Inflammatory macrophage (primary cell): ENCODE data around the gene ZNF580.

ENCODE experiments used
- DNase-seq, 2 donors: peaks; one replicate each; pipeline ENCODE4 v3.0.0-alpha.2; 2020 to 2022
- total RNA-seq, 18 experiments: gene quantifications; one replicate each; lab custom pipeline; 2026; ENCODE audit warnings: mixed read lengths in 6 of 18, inconsistent platforms in 2 of 18; lab: John Stamatoyannopoulos, UW

Gene ZNF580
- total RNA-seq, result 1.6 to 5.6 (median 3.1) reads per million in 18 experiments

GRCh38 chr19:55640577-55641425, at the start of gene ZNF580:
ZNF580 (plus strand) TSS chr19:55641002; CDS start chr19:55642509, 1,507 bp downstream.
- peak; percentile 39 to 55 for DNase-seq

DNA sequence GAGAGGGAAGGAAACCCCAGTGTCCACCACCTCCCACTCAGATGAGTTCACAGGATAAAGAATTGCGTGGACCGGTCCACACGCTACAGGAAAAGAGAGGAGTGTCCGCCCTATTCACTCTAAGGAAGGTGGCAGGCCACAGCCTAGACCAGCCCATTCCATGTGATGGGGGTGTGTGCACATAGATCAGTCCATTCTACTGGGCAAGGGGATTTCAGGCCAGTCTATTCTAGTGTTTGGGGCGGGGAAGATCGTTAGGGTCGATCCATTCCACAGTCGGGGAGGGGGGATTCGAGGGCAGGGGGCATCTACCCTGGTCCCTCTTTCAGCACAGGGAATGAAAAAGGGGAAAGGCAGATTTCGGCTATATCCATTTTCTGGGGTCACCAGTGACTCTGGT, 49.2 kb upstream of the ZNF580 start:
- DNase-seq, result peak in 1 of 2 donors; percentile 8

DNA sequence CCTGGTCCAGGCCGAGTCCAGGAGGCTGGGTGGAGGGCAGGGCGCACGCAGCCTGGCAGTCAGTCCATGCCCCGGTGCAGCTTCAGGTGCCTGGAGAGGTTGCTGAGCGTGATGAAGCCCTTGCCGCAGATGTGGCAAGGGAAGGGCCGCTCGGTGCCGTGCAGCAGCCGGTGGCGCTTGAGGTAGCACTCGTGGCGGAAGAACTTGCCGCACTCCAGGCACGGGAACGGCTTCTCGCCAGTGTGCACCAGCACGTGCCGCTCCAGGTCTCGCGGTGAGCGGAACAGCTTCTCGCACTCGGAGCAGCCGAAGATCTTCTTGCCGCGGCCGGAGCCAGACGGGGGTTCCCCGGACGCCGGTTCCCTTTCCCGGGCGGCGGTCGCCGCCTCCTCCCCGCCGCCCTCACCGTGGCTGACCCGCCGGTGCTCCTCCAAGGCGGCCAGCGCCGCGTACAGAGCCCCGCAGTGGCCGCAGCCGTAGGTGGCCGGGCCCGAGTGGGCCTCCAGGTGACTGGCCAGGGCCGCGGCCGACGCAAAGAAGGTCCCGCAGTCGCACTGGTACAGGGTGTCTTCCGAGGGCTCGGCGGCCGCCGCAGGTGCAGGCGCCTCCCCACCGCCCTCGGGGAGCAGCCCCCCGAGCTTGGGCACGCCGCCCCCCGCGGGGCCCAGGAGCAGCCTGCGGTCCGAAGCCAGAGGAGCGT, 48.3 kb upstream of the ZNF580 start:
- no peak for DNase-seq

GRCh38 chr19:55593096-55593772, 47.6 kb upstream of the ZNF580 start:
- no peak for DNase-seq

GRCh38 chr19:55594996-55595545, 45.7 kb upstream of the ZNF580 start:
- DNase-seq, result no peak

GRCh38 chr19:55596304-55596703, 44.5 kb upstream of the ZNF580 start:
- DNase-seq, result no peak

GRCh38 chr19:55597501-55597921, 43.3 kb upstream of the ZNF580 start:
- DNase-seq, result no peak

GRCh38 chr19:55598034-55598433, 42.8 kb upstream of the ZNF580 start:
- DNase-seq, result no peak

DNA sequence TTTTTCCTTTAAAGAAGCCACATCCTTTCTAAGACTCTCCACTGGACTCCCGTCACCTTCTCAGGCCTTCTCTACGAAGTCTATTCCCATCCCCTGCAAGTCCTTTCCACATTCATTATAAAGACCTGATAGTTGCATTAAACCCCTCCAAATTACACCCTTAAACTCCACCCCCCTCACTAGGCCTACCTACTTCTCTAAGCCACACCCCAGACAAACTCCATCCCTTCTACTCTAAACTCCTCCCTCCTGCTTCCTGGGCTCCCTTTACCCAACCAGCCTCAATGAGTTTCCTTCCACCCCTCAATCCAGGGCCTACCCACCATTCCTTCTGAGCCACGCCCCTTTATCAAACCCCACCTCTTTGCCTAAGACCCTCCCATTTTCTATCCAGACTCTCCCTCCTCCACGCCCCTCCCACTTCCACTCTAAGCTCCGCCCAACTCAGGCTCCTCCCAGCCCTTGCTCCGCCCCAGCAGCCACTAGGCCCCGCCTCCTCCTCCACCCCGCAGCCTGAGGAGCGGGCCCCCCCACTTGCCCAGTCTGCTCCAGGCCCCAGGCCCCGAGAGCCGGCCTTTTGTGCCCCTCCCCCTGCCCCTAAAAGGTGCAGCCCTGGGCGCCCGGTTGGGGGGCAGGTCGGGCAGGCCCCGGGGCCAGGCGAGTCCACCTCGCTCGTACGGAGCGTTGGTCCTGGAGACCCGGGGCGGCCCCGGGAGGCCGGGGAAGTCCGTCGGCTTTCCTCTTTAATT, 41.9 kb upstream of the ZNF580 start:
- DNase-seq, result peak; percentile 95 to 98

- peak; percentile 97 to 99 for DNase-seq
Observed at GRCh38 chr19:55599468-55599841, 41.3 kb upstream of the ZNF580 start, which contains the start of gene FIZ1. FIZ1 (minus strand) TSS chr19:55599517; CDS start chr19:55597865, 1,652 bp downstream.

DNA sequence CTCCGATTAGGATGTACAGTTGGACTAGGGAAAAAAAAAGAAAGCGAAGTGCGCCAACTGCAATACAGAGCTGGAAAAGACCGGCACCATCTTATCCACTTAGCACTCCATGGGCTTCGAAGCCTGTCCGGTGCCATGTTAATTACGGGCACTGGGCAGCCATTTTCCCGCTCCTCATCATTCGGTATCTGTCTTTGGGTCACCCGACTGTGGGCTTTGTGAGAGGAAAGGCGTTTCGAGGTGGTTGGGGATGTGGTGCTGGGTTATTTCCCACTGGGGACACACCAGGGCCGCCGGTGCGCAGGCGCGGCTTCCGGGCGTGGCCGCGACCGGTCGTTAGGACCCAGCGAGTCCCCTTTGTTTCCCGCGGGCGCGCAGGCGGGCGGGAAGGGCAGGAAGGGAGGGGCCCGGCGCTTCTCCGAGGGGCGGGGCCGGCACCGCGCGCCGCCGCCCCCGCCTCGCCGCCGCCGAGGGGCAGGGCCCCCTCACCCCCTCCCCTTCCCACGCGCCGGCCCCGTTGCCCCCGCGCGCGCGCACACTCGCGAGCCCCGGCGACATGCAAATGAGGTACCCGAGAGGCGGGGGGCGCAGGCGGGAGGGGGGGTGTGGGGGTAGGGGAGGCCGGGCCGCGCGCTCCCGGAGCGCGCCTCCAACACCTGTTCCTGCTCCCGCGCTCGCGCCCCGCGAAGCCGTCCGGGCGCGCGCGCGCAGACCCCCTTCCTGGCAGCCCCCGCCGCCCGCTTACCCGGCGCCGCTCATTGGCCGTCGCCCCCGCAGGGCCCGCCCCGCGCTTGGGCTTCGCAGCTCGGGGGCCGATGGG, 40.8 kb upstream of the ZNF580 start, which contains the start of gene ZNF524:
ZNF524 (plus strand) TSS at position 447 of the 820 bp plus-strand sequence. CDS start 1,825 bp downstream, outside the sequence.
- peak; percentile 80 to 88 for DNase-seq

DNA sequence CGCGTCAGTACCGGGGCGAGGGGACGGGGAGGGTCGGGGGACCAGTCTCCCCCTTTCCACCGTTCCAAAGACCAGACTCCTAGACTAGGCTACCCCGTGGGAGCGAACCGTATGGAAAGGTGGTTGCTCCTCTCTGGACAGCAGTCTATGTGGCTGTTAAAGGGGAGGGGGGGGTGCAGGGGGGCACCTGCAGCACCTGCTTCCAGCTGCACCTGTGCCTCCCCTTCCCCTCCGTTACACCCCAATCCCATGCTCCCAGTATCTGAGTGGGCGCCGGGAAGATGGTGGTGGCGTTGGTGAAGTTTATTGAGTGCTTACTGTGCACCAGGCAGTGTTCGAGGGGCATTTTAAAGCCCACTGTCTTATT, 40.2 kb upstream of the ZNF580 start:
- no peak for DNase-seq

DNA sequence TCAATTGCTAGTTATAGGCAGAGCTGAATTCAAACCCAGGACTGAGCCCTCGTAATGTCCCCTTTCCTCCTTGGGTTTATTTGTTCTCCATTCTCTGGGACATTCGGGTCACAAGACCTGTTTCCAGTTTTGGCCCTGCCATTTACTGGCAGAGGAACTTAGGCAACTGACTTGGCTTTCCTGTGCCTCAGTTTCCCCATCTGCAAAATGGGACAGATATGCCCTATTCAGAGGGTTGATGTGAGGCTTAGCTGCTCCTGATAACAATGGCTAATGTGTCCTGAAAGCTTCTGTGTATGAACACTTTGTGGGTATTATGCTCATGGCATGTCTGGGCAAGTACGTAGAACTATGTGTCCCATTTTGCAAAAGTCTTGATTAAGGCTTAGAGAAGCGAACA, 39.7 kb upstream of the ZNF580 start:
- DNase-seq, result peak; percentile 44 to 62

DNA sequence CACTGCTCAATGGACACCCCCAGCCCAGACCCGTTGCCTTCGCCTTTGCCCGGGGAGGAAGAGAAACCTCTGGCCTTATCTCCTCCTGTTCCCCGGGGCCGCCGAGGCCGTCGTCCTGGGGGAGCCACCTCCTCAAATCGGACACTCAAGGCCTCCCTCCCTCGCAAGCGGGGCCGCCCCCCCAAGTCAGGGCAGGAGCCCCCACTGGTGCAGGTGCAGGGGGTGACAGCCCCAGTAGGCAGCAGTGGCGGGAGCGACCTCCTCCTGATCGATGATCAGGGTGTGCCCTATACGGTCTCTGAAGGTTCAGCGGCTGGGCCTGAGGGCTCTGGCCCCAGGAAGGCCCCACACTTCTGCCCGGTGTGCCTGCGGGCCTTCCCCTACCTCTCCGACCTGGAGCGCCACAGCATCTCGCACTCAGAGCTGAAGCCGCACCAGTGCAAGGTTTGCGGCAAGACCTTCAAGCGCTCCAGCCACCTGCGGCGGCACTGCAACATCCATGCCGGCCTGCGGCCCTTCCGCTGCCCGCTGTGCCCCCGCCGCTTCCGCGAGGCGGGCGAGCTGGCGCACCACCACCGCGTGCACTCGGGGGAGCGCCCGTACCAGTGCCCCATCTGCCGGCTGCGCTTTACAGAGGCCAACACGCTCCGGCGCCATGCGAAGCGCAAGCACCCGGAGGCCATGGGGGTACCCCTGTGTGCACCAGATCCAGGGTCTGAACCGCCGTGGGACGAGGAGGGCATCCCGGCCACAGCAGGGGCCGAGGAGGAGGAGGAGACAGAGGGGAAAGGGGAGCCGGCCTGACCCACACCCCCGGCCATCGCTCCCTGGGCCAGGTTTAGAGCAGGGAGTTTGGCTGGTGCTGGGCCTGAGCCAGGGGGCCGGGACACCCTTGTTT, 38.4 kb upstream of the ZNF580 start:
- no peak for DNase-seq

- DNase-seq, result no peak
Observed at GRCh38 chr19:55603115-55603514, 37.7 kb upstream of the ZNF580 start.

DNA sequence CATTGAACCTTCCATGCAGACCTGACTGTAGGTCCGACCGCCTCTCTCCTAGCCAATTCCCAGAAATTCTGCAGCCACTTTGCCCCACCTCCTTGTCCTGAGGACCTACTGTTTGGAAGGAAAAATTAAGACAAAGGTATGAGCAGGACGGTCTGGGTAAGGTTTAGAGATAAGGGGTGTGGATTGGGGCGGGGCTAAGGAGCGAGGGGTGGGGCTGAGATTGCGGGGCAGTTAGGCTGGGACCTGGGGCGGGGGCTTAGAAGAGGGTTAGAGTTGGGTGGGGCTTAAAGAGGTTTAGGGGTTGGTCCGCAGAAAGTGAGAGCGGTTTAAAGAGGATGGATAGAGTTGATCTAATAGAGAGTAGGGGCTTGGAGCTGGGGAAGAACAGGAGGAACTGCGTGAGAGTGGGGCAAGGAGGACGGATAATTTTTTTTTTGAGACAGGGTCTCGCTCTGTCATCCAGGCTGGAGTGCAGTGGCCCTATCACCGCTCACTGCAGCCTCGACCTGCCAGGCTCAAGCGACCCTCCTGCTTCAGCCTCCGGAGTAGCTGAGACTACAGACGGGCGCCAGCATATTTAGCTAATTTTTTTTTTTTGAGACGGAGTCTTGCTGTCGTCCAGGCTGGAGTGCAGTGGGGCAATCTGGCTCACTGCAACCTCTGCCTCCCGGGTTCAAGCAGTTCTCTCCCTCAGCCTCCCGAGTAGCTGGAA, 37.1 kb upstream of the ZNF580 start:
- no peak for DNase-seq

DNA sequence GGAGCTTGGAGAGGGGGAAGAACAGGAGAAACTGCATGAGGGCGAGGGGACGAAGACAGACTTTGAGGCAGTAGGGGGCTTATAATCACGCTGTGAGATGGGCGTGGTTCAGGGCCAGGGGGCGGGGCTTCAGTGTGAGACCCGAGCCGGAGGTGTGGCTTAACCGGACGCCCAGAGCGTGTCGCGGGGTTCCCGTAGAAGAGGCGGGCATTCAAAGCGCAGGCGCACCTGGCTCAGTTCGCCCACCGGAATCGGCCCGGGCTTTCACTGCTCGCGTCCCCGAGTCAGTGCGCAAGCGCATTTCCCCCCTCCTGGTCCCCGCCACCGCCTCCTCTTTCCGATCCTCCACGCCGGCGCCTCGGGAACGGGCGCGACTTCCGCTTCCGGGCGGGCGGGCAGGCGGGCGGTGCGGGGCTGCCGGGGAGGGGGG, 35.6 kb upstream of the ZNF580 start:
- peak; percentile 98 to 99 for DNase-seq

DNA sequence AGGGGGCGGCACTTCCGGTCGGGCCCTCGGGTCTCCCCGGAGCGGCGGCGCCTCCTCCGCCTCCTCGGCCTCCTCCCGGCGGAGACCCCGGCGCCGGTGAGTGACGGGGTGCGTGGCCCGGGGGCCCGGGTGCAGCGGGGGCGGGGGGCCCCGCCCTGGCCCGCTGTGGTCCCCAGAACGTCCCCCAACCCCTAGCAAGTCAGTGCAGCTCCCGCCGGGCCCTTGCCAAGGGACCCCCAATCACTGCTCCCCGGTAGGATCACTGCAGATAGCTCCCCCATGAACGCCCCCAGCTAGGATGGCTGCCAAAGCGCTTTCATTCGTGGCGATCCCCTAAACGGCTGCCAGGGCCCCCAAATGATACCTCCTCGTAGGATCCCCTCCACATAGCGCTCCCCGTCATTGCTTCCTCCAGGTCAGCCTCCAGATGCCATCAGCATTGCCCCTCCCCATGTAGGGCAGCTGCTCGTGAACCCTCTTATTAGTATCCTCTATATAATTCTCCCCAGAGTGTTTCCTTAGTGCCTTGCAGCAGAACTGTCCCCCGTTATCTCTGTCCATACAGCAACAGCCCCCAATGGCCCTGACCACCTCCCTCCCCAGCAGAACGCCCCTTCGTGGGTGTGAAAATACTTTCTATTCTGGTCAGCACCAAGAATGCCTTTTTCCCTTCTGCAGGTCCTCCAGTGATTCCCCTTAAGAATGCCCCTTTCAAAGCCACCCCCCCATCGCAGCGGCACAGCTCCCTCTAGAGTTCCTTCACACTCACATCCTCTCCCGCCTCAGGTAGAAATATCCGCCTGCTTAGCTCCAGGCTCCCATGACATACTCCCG, 34.9 kb upstream of the ZNF580 start, which contains the start of gene ZNF865:
ZNF865 (plus strand) TSS at position 11 of the 834 bp plus-strand sequence. CDS start 7,972 bp downstream, outside the sequence.
- peak; percentile 68 to 73 for DNase-seq
